IMR-90 (cell line): Measurements from ENCODE around the gene PLEKHG2. TPM values are rescaled to one million over a fixed set of nuclear protein-coding genes. Genes with fewer than 3 reads are reported as not detected.

Experiments
- BHLHE40 ChIP-seq: fragments of 150-350 bp; IDR thresholded peaks from 2 replicates; pipeline ENCODE4 v1.6.1; 2016; ENCODE audit warnings: mild to moderate bottlenecking, low read depth, low read length
- FOS ChIP-seq: fragments of 150-350 bp; IDR thresholded peaks from 2 replicates; pipeline ENCODE4 v1.6.1; 2016; ENCODE audit warnings: low read depth, low read length
- RAD21 ChIP-seq: IDR thresholded peaks from 2 replicates; pipeline ENCODE4 v1.6.1; 2012; ENCODE audit warnings: low read length, improper control_type of control experiment
- polyA plus RNA-seq, 3 experiments: library from polyadenylated mRNA; depleted of rRNA; stranded (reverse); fragments of >200 nt; gene quantifications; 2 replicates each; pipeline ENCODE4 v1.2.3, GENCODE V29; 2012; ENCODE audit warnings: low replicate concordance in 1 of 3
- total RNA-seq: library from RNA; depleted of rRNA; stranded (reverse); fragments of >200 nt; gene quantifications from 2 replicates; pipeline ENCODE4 v1.2.3, GENCODE V29; 2012

The PLEKHG2 gene
- total and polyA plus RNA-seq, 2 of the 4 experiments (the other 2 are of a cell fraction): 6.5 to 28.3 TPM

GRCh38 chr19:39390751-39391437 lies 21.6 kb upstream of the PLEKHG2 start, which contains the start of the genes MED29 and PAF1 (continued):
- no peak for TF ChIP-seq FOS
- TF ChIP-seq RAD21: no peak
- no peak for TF ChIP-seq BHLHE40
